ENCODE measurements around the gene TJP3.

- TF ChIP-seq CTCF (IDR thresholded peaks at IDR 0.05; ENCODE audit: low read depth, low read length, poor library complexity, severe bottlenecking): no peak
- no peak for TF ChIP-seq EZH2phosphoT487 (IDR thresholded peaks at IDR 0.05; ENCODE audit: borderline replicate concordance, low read length)
Observed at GRCh38 chr19:3773814-3774515, 65.8 kb downstream of the TJP3 start.

Data from DOHH2 (cell line).